Left colon (tissue), 2 donors: ENCODE results near the gene NKAIN2. TPM values are rescaled to one million over a fixed set of nuclear protein-coding genes. Genes with fewer than 3 reads are reported as not detected.
"Not testable (repeated sequence)": the region's sequence is repeated elsewhere in the genome, so short reads cannot be mapped to it uniquely, and the experiment has no call there.

Source experiments
- ATAC-seq: fragments of 200-7000 bp; cut with Tn5 transposase; one replicate; pipeline ENCODE4 v1.9.1; 2020; ENCODE audit warnings: mild to moderate bottlenecking, moderate library complexity
- DNase-seq, 2 donors: peaks; one replicate each; pipeline ENCODE4 v3.0.0-alpha.2; 2020
- intact Hi-C, 2 donors: fragments of 100-400 bp; cut with DNase I in 1 of 2; cut with micrococcal nuclease in 1 of 2; formaldehyde crosslinking; loops; one replicate each; pipeline versions ENCODE4 v1.11.2 to v1.14.0; 2022; cut with DNase I, micrococcal nuclease
- total RNA-seq, 2 donors: library from RNA; stranded (reverse); fragmentation: NEBNext Ultra II Directional; extraction: Animal tissue kit (Norgen Biotek cat#: 25700); gene quantifications; one replicate each; pipeline ENCODE4 v1.2.1, GENCODE V29; 2021
- donor health status: DM: no; HTN: no; CAD: no.
- donor health status: DM: yes; HTN: yes; CAD: no.

Gene NKAIN2
- total RNA-seq, 2 donors from 2014 or later = 0.12 to 0.14 TPM

GRCh38 chr6:124546601-124547000, 742.9 kb downstream of the NKAIN2 start:
- intact Hi-C loops = no loop called here
- DNase-seq (no peak), ATAC-seq (no peak)

GRCh38 chr6:124551711-124552233, 748.1 kb downstream of the NKAIN2 start:
- no peak for ATAC-seq
- DNase-seq = no peak
- intact Hi-C loops = no loop called here

- intact Hi-C loops = no loop called here
- DNase-seq (no peak), ATAC-seq (no peak)
Observed at GRCh38 chr6:124557873-124558272, 754.2 kb downstream of the NKAIN2 start.

GRCh38 chr6:124560078-124560477, 756.4 kb downstream of the NKAIN2 start:
- intact Hi-C loops, DNase-seq, ATAC-seq: not testable (repeated sequence)

- no peak for ATAC-seq
- intact Hi-C loops = no loop called here
- no peak for DNase-seq
Observed at GRCh38 chr6:124560873-124561567, 757.4 kb downstream of the NKAIN2 start.

- intact Hi-C loops = no loop called here
- ATAC-seq (no peak), DNase-seq (no peak)
Observed at GRCh38 chr6:124561635-124562130, 758.0 kb downstream of the NKAIN2 start.

- intact Hi-C loops, ATAC-seq, DNase-seq: not testable (repeated sequence)
Observed at GRCh38 chr6:124564125-124564524, 760.5 kb downstream of the NKAIN2 start.

GRCh38 chr6:124567401-124567800, 763.7 kb downstream of the NKAIN2 start:
- DNase-seq (no peak), ATAC-seq (no peak)
- intact Hi-C loops = no loop called here

GRCh38 chr6:124573953-124574352, 770.3 kb downstream of the NKAIN2 start:
- DNase-seq (no peak), ATAC-seq (no peak)
- intact Hi-C loops = no loop called here

- intact Hi-C loops = no loop called here
- DNase-seq (no peak), ATAC-seq (no peak)
Observed at GRCh38 chr6:124577734-124578281, 774.1 kb downstream of the NKAIN2 start.

- intact Hi-C loops = no loop called here
- ATAC-seq = no peak
Observed at GRCh38 chr6:124590001-124590400, 786.3 kb downstream of the NKAIN2 start.

GRCh38 chr6:124599656-124600055, 796.0 kb downstream of the NKAIN2 start:
- no peak for ATAC-seq
- intact Hi-C loops = no loop called here

More at GRCh38 chr6:124590001-124590400, 786.3 kb downstream of the NKAIN2 start:
- DNase-seq = no peak

GRCh38 chr6:124604719-124605118, 801.1 kb downstream of the NKAIN2 start:
- no peak for DNase-seq
- intact Hi-C loops = no loop called here
- no peak for ATAC-seq

More at GRCh38 chr6:124599656-124600055, 796.0 kb downstream of the NKAIN2 start:
- no peak for DNase-seq

- intact Hi-C loops = no loop called here
- DNase-seq (no peak), ATAC-seq (no peak)
Observed at GRCh38 chr6:124607119-124607627, 803.5 kb downstream of the NKAIN2 start.

GRCh38 chr6:124613031-124613430, 809.4 kb downstream of the NKAIN2 start:
- intact Hi-C loops = no loop called here
- ATAC-seq (no peak), DNase-seq (no peak)

GRCh38 chr6:124622351-124622750, 818.7 kb downstream of the NKAIN2 start:
- intact Hi-C loops = no loop called here
- ATAC-seq = no peak
- DNase-seq = no peak

- no peak for DNase-seq
- intact Hi-C loops = no loop called here
- no peak for ATAC-seq
Observed at GRCh38 chr6:124633655-124634054, 830.0 kb downstream of the NKAIN2 start.

GRCh38 chr6:124640432-124640831, 836.8 kb downstream of the NKAIN2 start:
- ATAC-seq (no peak), DNase-seq (no peak)
- intact Hi-C loops = no loop called here

- DNase-seq (no peak), ATAC-seq (no peak)
- intact Hi-C loops = no loop called here
Observed at GRCh38 chr6:124655866-124656265, 852.2 kb downstream of the NKAIN2 start.

- no peak for DNase-seq
- no peak for ATAC-seq
- intact Hi-C loops = no loop called here
Observed at GRCh38 chr6:124658053-124658452, 854.4 kb downstream of the NKAIN2 start.
